ENCODE data around the gene FHAD1. TPM values are rescaled to one million over a fixed set of nuclear protein-coding genes. Genes with fewer than 3 reads are reported as not detected.

Gene FHAD1
- total and polyA plus RNA-seq, 10 of the 15 experiments (the other 5 are each of a cell fraction or from before 2014, with no cell fraction given), result 0.09 to 1.0 (median 0.32) TPM; not detected in 2

- 98% methylated on average over 10 of the region's 10 CpGs for WGBS (ENCODE audit: insufficient coverage, insufficient replicate concordance, low lambda C conversion rate, missing lambda C conversion rate)
- BruUV-seq (replicated peaks), result no TSS peak
- no peaks in the 10 kb centered on the region for H3K9me3 ChIP-seq (replicated peaks; ENCODE audit: control insufficient read depth, insufficient read depth, low read length)
- ATAC-seq, result no peak
- no peak for DNase-seq (ENCODE audit: low read depth, low spot score)
- H2AFZ ChIP-seq (ENCODE audit: control insufficient read depth, low read depth, low read length), result no peak overlapping the region
- no peak for FAIRE-seq
- no peak overlapping the region for H3K4me2 ChIP-seq (ENCODE audit: control insufficient read depth, insufficient read depth)
- H3K79me2 ChIP-seq (ENCODE audit: control insufficient read depth, insufficient read depth, low read length), result peaks cover 13% of the 10 kb centered on the region
- no peaks in the 10 kb centered on the region for H3K27me3 ChIP-seq (replicated peaks in 1 of 2; ENCODE audit: control insufficient read depth in 2 of 2, insufficient read depth in 2 of 2, low read length in 1 of 2)
- SMC1A ChIA-PET (ENCODE audit: uncharacterized antibody, unreplicated experiment), result no interaction called here
- no peak overlapping the region for H3K27ac ChIP-seq (ENCODE audit: control insufficient read depth, insufficient read depth)
- H3K9ac ChIP-seq (ENCODE audit: control insufficient read depth, insufficient read depth, low read length), result no peak overlapping the region
- in situ Hi-C loops (cut with MboI) (loop anchor here (5.0 kb wide), 1 partner anchor 98 kb away; no protein-coding TSS in a partner anchor), intact Hi-C loops (cut with micrococcal nuclease; ENCODE audit: unreplicated experiment) (no loop called here)
- H3K4me1 ChIP-seq (ENCODE audit: control insufficient read depth, insufficient read depth, low read length), result no peaks in the 10 kb centered on the region
- peaks cover 6 to 22% of the 10 kb centered on the region in 2 experiments; a peak in 3 of 4 replicates for H3K36me3 ChIP-seq (ENCODE audit: control insufficient read depth in 2 of 2, insufficient read depth in 2 of 2, low read length in 1 of 2)
- POLR2A ChIA-PET, result no interaction called here
- H3K4me3 ChIP-seq, result no peak overlapping the region
- CTCF ChIA-PET, result no interaction called here
- H4K20me1 ChIP-seq (ENCODE audit: control insufficient read depth, insufficient read depth), result peaks cover 4% of the 10 kb centered on the region; the same call in 1 of the 2 replicates
- RAD21 ChIA-PET (ENCODE audit: unreplicated experiment), result interaction anchor here (0.8 kb wide), 1 partner anchor 102 kb away, joined by 3 read pairs; no protein-coding TSS in a partner anchor
- TF ChIP-seq SPI1 (IDR thresholded peaks at IDR 0.05; ENCODE audit: borderline replicate concordance, insufficient read depth, low read depth, low read length) (no peak), E2F4 (IDR thresholded peaks at IDR 0.05; ENCODE audit: low read depth, low read length) (no peak), HDAC2 (IDR thresholded peaks at IDR 0.05) (no peak), ZZZ3 (IDR thresholded peaks at IDR 0.05; ENCODE audit: control insufficient read depth, insufficient read length, low read depth) (no peak), ZNF24 (IDR thresholded peaks at IDR 0.05) (no peak), NRF1 (conservative IDR thresholded peaks at IDR 0.05; ENCODE audit: low read depth, low read length) (no peak), CHD1 (IDR thresholded peaks at IDR 0.05; ENCODE audit: low read depth, low read length) (no peak), RELA (IDR thresholded peaks at IDR 0.05; ENCODE audit: borderline replicate concordance, partially characterized antibody) (no peak), IRF5 (IDR thresholded peaks at IDR 0.05; ENCODE audit: borderline replicate concordance) (no peak), FOXM1 (IDR thresholded peaks at IDR 0.05; ENCODE audit: low read depth, low read length) (no peak), SKIL (IDR thresholded peaks at IDR 0.05; ENCODE audit: low read depth, poor library complexity, severe bottlenecking) (no peak), EP300 (IDR thresholded peaks at IDR 0.05; ENCODE audit: borderline replicate concordance in 1 of 2, control insufficient read depth in 1 of 2, low read depth in 2 of 2, low read length in 2 of 2) (no peak), NR2C1 (IDR thresholded peaks at IDR 0.05) (no peak), NFXL1 (IDR thresholded peaks at IDR 0.05; ENCODE audit: borderline replicate concordance) (no peak)
- TF ChIP-seq, protein P1, sequence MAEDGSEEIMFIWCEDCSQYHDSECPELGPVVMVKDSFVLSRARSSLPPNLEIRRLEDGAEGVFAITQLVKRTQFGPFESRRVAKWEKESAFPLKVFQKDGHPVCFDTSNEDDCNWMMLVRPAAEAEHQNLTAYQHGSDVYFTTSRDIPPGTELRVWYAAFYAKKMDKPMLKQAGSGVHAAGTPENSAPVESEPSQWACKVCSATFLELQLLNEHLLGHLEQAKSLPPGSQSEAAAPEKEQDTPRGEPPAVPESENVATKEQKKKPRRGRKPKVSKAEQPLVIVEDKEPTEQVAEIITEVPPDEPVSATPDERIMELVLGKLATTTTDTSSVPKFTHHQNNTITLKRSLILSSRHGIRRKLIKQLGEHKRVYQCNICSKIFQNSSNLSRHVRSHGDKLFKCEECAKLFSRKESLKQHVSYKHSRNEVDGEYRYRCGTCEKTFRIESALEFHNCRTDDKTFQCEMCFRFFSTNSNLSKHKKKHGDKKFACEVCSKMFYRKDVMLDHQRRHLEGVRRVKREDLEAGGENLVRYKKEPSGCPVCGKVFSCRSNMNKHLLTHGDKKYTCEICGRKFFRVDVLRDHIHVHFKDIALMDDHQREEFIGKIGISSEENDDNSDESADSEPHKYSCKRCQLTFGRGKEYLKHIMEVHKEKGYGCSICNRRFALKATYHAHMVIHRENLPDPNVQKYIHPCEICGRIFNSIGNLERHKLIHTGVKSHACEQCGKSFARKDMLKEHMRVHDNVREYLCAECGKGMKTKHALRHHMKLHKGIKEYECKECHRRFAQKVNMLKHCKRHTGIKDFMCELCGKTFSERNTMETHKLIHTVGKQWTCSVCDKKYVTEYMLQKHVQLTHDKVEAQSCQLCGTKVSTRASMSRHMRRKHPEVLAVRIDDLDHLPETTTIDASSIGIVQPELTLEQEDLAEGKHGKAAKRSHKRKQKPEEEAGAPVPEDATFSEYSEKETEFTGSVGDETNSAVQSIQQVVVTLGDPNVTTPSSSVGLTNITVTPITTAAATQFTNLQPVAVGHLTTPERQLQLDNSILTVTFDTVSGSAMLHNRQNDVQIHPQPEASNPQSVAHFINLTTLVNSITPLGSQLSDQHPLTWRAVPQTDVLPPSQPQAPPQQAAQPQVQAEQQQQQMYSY (CRISPR knock-in tag; IDR thresholded peaks at IDR 0.05), result no peak
Measured at GRCh38 chr1:15425521-15425920, 178.5 kb downstream of the FHAD1 start.
